Transverse colon (tissue), 3 donors: ENCODE measurements around the gene STAP2.

Experiments
- POLR2A ChIP-seq: fragments of 450-650 bp; IDR thresholded peaks from one replicate; pipeline ENCODE4 v1.6.1; 2016; ENCODE audit warnings: antibody characterized with exemption, mild to moderate bottlenecking, moderate library complexity
- TF ChIP-seq, protein P1 (sequence below), 5 experiments: fragments of 200-600 bp in 3 of 5; fragments of 450-650 bp in 2 of 5; sonication (generic) in 3 of 5; IDR thresholded peaks; 1 replicate in 2 of 5; 2 replicates in 3 of 5; pipeline ENCODE4 v1.5.1; 2016 to 2017; ENCODE audit warnings: antibody characterized with exemption in 5 of 5, inconsistent platforms in 3 of 5, mild to moderate bottlenecking in 2 of 5, moderate library complexity in 1 of 5

DNA sequence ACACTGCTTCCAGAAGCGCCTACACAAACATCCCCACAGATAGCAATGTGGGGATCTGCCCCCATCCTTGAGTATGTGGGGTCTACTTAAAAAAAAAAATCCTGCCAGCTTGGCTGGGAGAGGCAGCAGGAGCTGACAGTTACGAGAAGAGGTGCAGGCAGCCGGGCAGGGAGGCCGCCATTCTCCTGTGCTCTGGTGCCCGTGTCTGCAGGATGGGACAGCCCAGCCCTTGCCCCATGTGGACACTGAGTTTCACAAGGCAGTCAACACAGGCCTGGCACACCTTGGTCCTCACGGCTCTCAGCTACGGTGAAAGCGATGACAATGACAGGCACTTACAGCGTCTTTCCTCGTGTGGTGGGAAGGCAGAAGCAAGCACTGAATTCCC is 28.7 kb upstream of the STAP2 start:
- TF ChIP-seq, protein P1, sequence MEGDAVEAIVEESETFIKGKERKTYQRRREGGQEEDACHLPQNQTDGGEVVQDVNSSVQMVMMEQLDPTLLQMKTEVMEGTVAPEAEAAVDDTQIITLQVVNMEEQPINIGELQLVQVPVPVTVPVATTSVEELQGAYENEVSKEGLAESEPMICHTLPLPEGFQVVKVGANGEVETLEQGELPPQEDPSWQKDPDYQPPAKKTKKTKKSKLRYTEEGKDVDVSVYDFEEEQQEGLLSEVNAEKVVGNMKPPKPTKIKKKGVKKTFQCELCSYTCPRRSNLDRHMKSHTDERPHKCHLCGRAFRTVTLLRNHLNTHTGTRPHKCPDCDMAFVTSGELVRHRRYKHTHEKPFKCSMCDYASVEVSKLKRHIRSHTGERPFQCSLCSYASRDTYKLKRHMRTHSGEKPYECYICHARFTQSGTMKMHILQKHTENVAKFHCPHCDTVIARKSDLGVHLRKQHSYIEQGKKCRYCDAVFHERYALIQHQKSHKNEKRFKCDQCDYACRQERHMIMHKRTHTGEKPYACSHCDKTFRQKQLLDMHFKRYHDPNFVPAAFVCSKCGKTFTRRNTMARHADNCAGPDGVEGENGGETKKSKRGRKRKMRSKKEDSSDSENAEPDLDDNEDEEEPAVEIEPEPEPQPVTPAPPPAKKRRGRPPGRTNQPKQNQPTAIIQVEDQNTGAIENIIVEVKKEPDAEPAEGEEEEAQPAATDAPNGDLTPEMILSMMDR (IDR thresholded peaks at IDR 0.05) = no peak
- TF ChIP-seq POLR2A = no peak
